ENCODE results near the gene PKN1. TPM values are rescaled to one million over a fixed set of nuclear protein-coding genes. Genes with fewer than 3 reads are reported as not detected.

Gene PKN1
- total and polyA plus RNA-seq, 9 of the 15 experiments (the other 6 are each of a cell fraction or from before 2014, with no cell fraction given): 0.30 to 228 (median 77.5) TPM

GRCh38 chr19:14514215-14514863 lies 81.2 kb downstream of the PKN1 start (continued):
- TF ChIP-seq FOXP4 (CRISPR knock-in tag; IDR thresholded peaks at IDR 0.05; ENCODE audit: borderline replicate concordance): no peak
- TF ChIP-seq STAG1 (CRISPR knock-in tag; IDR thresholded peaks at IDR 0.05; ENCODE audit: borderline replicate concordance): no peak
- TF ChIP-seq PREB (CRISPR knock-in tag; IDR thresholded peaks at IDR 0.05): no peak
- no peak for TF ChIP-seq SNAPC5 (CRISPR knock-in tag; IDR thresholded peaks at IDR 0.05)
- TF ChIP-seq, protein P1, sequence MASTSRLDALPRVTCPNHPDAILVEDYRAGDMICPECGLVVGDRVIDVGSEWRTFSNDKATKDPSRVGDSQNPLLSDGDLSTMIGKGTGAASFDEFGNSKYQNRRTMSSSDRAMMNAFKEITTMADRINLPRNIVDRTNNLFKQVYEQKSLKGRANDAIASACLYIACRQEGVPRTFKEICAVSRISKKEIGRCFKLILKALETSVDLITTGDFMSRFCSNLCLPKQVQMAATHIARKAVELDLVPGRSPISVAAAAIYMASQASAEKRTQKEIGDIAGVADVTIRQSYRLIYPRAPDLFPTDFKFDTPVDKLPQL (IDR thresholded peaks at IDR 0.05; ENCODE audit: extremely low read depth, insufficient read length): no peak
- no peak for TF ChIP-seq JUNB (CRISPR knock-in tag; conservative IDR thresholded peaks at IDR 0.05)
- TF ChIP-seq KAT2B (IDR thresholded peaks at IDR 0.05; ENCODE audit: low read depth, low read length): no peak
- TF ChIP-seq ETV6 (IDR thresholded peaks at IDR 0.05; ENCODE audit: borderline replicate concordance in 1 of 2, low read depth in 2 of 2, low read length in 1 of 2): peak in 1 of 2 experiments; percentile 38; a peak in 1 of 4 replicates
- TF ChIP-seq ETV6 (CRISPR knock-in tag; IDR thresholded peaks at IDR 0.05; ENCODE audit: borderline replicate concordance): no peak
- peak; percentile 67; the same call in 1 of the 2 replicates for TF ChIP-seq ZC3H4 (CRISPR knock-in tag; IDR thresholded peaks at IDR 0.05; ENCODE audit: borderline replicate concordance)
- TF ChIP-seq, protein P2, sequence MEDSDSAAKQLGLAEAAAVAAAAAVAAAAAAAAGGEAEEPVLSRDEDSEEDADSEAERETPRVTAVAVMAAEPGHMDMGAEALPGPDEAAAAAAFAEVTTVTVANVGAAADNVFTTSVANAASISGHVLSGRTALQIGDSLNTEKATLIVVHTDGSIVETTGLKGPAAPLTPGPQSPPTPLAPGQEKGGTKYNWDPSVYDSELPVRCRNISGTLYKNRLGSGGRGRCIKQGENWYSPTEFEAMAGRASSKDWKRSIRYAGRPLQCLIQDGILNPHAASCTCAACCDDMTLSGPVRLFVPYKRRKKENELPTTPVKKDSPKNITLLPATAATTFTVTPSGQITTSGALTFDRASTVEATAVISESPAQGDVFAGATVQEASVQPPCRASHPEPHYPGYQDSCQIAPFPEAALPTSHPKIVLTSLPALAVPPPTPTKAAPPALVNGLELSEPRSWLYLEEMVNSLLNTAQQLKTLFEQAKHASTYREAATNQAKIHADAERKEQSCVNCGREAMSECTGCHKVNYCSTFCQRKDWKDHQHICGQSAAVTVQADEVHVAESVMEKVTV (CRISPR knock-in tag; IDR thresholded peaks at IDR 0.05): no peak
- TF ChIP-seq ZNF764 (CRISPR knock-in tag; IDR thresholded peaks at IDR 0.05; ENCODE audit: low read depth): no peak
- no peak for TF ChIP-seq MAFK (IDR thresholded peaks at IDR 0.05; ENCODE audit: low read length)
- no peak for TF ChIP-seq ZNF133 (CRISPR knock-in tag; IDR thresholded peaks at IDR 0.05)
- TF ChIP-seq KLF1 (tag; IDR thresholded peaks at IDR 0.05): no peak
- no peak for TF ChIP-seq MAFF (IDR thresholded peaks at IDR 0.05; ENCODE audit: low read length)
- no peak for TF ChIP-seq KDM5B (IDR thresholded peaks at IDR 0.05; ENCODE audit: insufficient replicate concordance, low read depth, low read length)
- TF ChIP-seq ZNF224 (CRISPR knock-in tag; IDR thresholded peaks at IDR 0.05): no peak
- no peak for TF ChIP-seq ELF4 (CRISPR knock-in tag; IDR thresholded peaks at IDR 0.05)
- no peak for TF ChIP-seq RBM17 (IDR thresholded peaks at IDR 0.05; ENCODE audit: borderline replicate concordance, low read depth, low read length)
- TF ChIP-seq CHD2 (IDR thresholded peaks at IDR 0.05; ENCODE audit: low read depth, low read length): no peak
- peak; percentile 29; the same call in 1 of the 2 replicates for TF ChIP-seq POLR2AphosphoS2 (IDR thresholded peaks at IDR 0.05; ENCODE audit: low read length)
- TF ChIP-seq SAP30 (IDR thresholded peaks at IDR 0.05; ENCODE audit: borderline replicate concordance, insufficient read depth, low read depth, low read length, poor library complexity, severe bottlenecking): no peak
